SJCRH30 (cell line): Measurements from ENCODE around the gene PTCD2. TPM values are rescaled to one million over a fixed set of nuclear protein-coding genes. Genes with fewer than 3 reads are reported as not detected.
A peak's percentile ranks its signal among the peaks of the same experiment; 100 is the strongest.
"Not testable (repeated sequence)": the region's sequence is repeated elsewhere in the genome, so short reads cannot be mapped to it uniquely, and the experiment has no call there.

Experiments used
- DNase-seq, 2 experiments: peaks; one replicate each; pipeline ENCODE4 v3.0.0-alpha.2; 2015 to 2020
- H3K27ac ChIP-seq: fragments of 250-450 bp; sonication (Bioruptor Pico); 2 replicates; pipeline ENCODE4 v1.5.1; 2020; ENCODE audit warnings: mild to moderate bottlenecking, moderate library complexity
- H3K27me3 ChIP-seq: fragments of 250-450 bp; sonication (Bioruptor Pico); 2 replicates; pipeline ENCODE4 v1.5.1; 2020; ENCODE audit warnings: mild to moderate bottlenecking, moderate library complexity
- H3K36me3 ChIP-seq: fragments of 250-450 bp; sonication (Bioruptor Pico); 2 replicates; pipeline ENCODE4 v1.5.1; 2020; ENCODE audit warnings: mild to moderate bottlenecking, moderate library complexity
- H3K4me1 ChIP-seq: fragments of 250-450 bp; sonication (Bioruptor Pico); 2 replicates; pipeline ENCODE4 v1.5.1; 2020; ENCODE audit warnings: mild to moderate bottlenecking, moderate library complexity
- H3K4me3 ChIP-seq: fragments of 250-450 bp; sonication (Bioruptor Pico); 2 replicates; pipeline ENCODE4 v1.5.1; 2020; ENCODE audit warnings: mild to moderate bottlenecking, moderate library complexity
- H3K9me3 ChIP-seq: fragments of 250-450 bp; sonication (Bioruptor Pico); replicated peaks from 2 replicates; pipeline ENCODE4 v1.5.1; 2020; ENCODE audit warnings: mild to moderate bottlenecking, moderate library complexity
- total RNA-seq: library from RNA; depleted of rRNA; stranded (reverse); fragments of >200 nt; shearing (Covaris generic); gene quantifications from 2 replicates; pipeline ENCODE4 v1.2.3, GENCODE V29; 2014

Gene PTCD2
- total RNA-seq, 1 experiment from 2014 or later = 12.7 TPM

- peak overlapping the region; percentile 92 for H3K27ac ChIP-seq
- H3K9me3 ChIP-seq = no peaks in the 10 kb centered on the region
- H3K4me1 ChIP-seq = peaks cover 3% of the 10 kb centered on the region; the same call in 1 of the 2 replicates
- H3K4me3 ChIP-seq = peak overlapping the region; percentile 70
- H3K27me3 ChIP-seq = no peaks in the 10 kb centered on the region
- peaks cover 13% of the 10 kb centered on the region for H3K36me3 ChIP-seq
- DNase-seq = peak; percentile 98
These were observed 12.0 kb upstream of the PTCD2 start for GRCh38 chr5:72307968-72308852.

- DNase-seq = no peak
- H3K4me3 ChIP-seq = no peak overlapping the region
- no peaks in the 10 kb centered on the region for H3K9me3 ChIP-seq
- peak overlapping the region; percentile 92; the same call in 1 of the 2 replicates for H3K27ac ChIP-seq
- H3K36me3 ChIP-seq = peaks cover 14% of the 10 kb centered on the region
- H3K4me1 ChIP-seq = 0 out of 2 replicates have a peak, but pooled peaks cover 2% of the 10 kb centered on the region
- H3K27me3 ChIP-seq = no peaks in the 10 kb centered on the region
These were observed 11.4 kb upstream of the PTCD2 start for GRCh38 chr5:72308853-72309191.

- Histone ChIP-seq H3K27me3 (no peaks in the 10 kb centered on the region), H3K4me1 (0 out of 2 replicates have a peak, but pooled peaks cover 2% of the 10 kb centered on the region), H3K36me3 (peaks cover 16% of the 10 kb centered on the region), H3K9me3 (no peaks in the 10 kb centered on the region), H3K27ac (no peak overlapping the region), H3K4me3 (no peak overlapping the region)
- no peak for DNase-seq
These were observed 7.0 kb upstream of the PTCD2 start for GRCh38 chr5:72313141-72313540.

GRCh38 chr5:72314571-72315172 is 5.5 kb upstream of the PTCD2 start:
- H3K9me3 ChIP-seq = no peaks in the 10 kb centered on the region
- no peak overlapping the region for H3K27ac ChIP-seq
- H3K36me3 ChIP-seq = peaks cover 15% of the 10 kb centered on the region
- no peaks in the 10 kb centered on the region for H3K27me3 ChIP-seq
- DNase-seq = peak in 1 of 2 experiments; percentile 44
- no peak overlapping the region for H3K4me3 ChIP-seq
- no peaks in the 10 kb centered on the region for H3K4me1 ChIP-seq

- H3K9me3 ChIP-seq, H3K36me3 ChIP-seq, H3K27me3 ChIP-seq, H3K4me1 ChIP-seq: not testable (repeated sequence)
- Histone ChIP-seq H3K27ac (peak overlapping the region; percentile 62), H3K4me3 (peak overlapping the region; percentile 74)
- peak in 1 of 2 experiments; percentile 42 for DNase-seq
These were observed 668 bp upstream of the PTCD2 start for GRCh38 chr5:72319435-72319975.

- H3K36me3 ChIP-seq = peaks cover 14% of the 10 kb centered on the region; the same call in 1 of the 2 replicates
- no peaks in the 10 kb centered on the region for H3K9me3 ChIP-seq
- H3K27me3 ChIP-seq = no peaks in the 10 kb centered on the region
- DNase-seq = no peak
- no peaks in the 10 kb centered on the region for H3K4me1 ChIP-seq
- no peak overlapping the region for H3K27ac ChIP-seq
- no peak overlapping the region for H3K4me3 ChIP-seq
These were observed 4.1 kb downstream of the PTCD2 start for GRCh38 chr5:72324189-72324825.

- Histone ChIP-seq H3K36me3 (peaks cover 22% of the 10 kb centered on the region; the same call in 1 of the 2 replicates), H3K4me1 (no peaks in the 10 kb centered on the region), H3K27me3 (no peaks in the 10 kb centered on the region), H3K4me3 (no peak overlapping the region), H3K9me3 (no peaks in the 10 kb centered on the region), H3K27ac (no peak overlapping the region)
- no peak for DNase-seq
These were observed 5.6 kb downstream of the PTCD2 start for GRCh38 chr5:72325566-72326305.

- H3K4me3 ChIP-seq = no peak overlapping the region
- H3K9me3 ChIP-seq = no peaks in the 10 kb centered on the region
- no peaks in the 10 kb centered on the region for H3K4me1 ChIP-seq
- DNase-seq = no peak
- H3K36me3 ChIP-seq = peaks cover 22% of the 10 kb centered on the region; the same call in 1 of the 2 replicates
- no peaks in the 10 kb centered on the region for H3K27me3 ChIP-seq
- no peak overlapping the region for H3K27ac ChIP-seq
These were observed 6.1 kb downstream of the PTCD2 start for GRCh38 chr5:72326306-72326649.

GRCh38 chr5:72328172-72328571 is 8.0 kb downstream of the PTCD2 start:
- no peaks in the 10 kb centered on the region for H3K4me1 ChIP-seq
- no peaks in the 10 kb centered on the region for H3K27me3 ChIP-seq
- no peak for DNase-seq
- H3K9me3 ChIP-seq = no peaks in the 10 kb centered on the region
- no peak overlapping the region for H3K27ac ChIP-seq
- peaks cover 33% of the 10 kb centered on the region for H3K36me3 ChIP-seq
- H3K4me3 ChIP-seq = no peak overlapping the region

- Histone ChIP-seq H3K4me3 (no peak overlapping the region), H3K27me3 (no peaks in the 10 kb centered on the region), H3K36me3 (peaks cover 43% of the 10 kb centered on the region), H3K4me1 (no peaks in the 10 kb centered on the region), H3K9me3 (no peaks in the 10 kb centered on the region), H3K27ac (no peak overlapping the region)
- DNase-seq = no peak
These were observed 10.5 kb downstream of the PTCD2 start for GRCh38 chr5:72330712-72331111.

- no peaks in the 10 kb centered on the region for H3K27me3 ChIP-seq
- no peak for DNase-seq
- H3K27ac ChIP-seq = no peak overlapping the region
- H3K4me3 ChIP-seq = no peak overlapping the region
- peaks cover 37% of the 10 kb centered on the region for H3K36me3 ChIP-seq
- H3K9me3 ChIP-seq = no peaks in the 10 kb centered on the region
- H3K4me1 ChIP-seq = no peaks in the 10 kb centered on the region
These were observed 17.0 kb downstream of the PTCD2 start for GRCh38 chr5:72337159-72337558.

- no peaks in the 10 kb centered on the region for H3K27me3 ChIP-seq
- peaks cover 36% of the 10 kb centered on the region for H3K36me3 ChIP-seq
- no peaks in the 10 kb centered on the region for H3K4me1 ChIP-seq
- DNase-seq = no peak
- no peaks in the 10 kb centered on the region for H3K9me3 ChIP-seq
- no peak overlapping the region for H3K4me3 ChIP-seq
- no peak overlapping the region for H3K27ac ChIP-seq
These were observed 18.6 kb downstream of the PTCD2 start for GRCh38 chr5:72338689-72339209.

GRCh38 chr5:72346398-72346797 is 26.2 kb downstream of the PTCD2 start:
- H3K27ac ChIP-seq = no peak overlapping the region
- no peak for DNase-seq

GRCh38 chr5:72347801-72348308 is 27.7 kb downstream of the PTCD2 start:
- no peaks in the 10 kb centered on the region for H3K9me3 ChIP-seq
- no peak overlapping the region for H3K27ac ChIP-seq
- H3K4me1 ChIP-seq = no peaks in the 10 kb centered on the region
- no peak for DNase-seq
- H3K27me3 ChIP-seq = no peaks in the 10 kb centered on the region
- no peak overlapping the region for H3K4me3 ChIP-seq
- H3K36me3 ChIP-seq = peaks cover 13% of the 10 kb centered on the region

More at GRCh38 chr5:72346398-72346797, 26.2 kb downstream of the PTCD2 start:
- Histone ChIP-seq H3K36me3 (peaks cover 16% of the 10 kb centered on the region), H3K27me3 (no peaks in the 10 kb centered on the region), H3K4me1 (no peaks in the 10 kb centered on the region), H3K4me3 (no peak overlapping the region), H3K9me3 (no peaks in the 10 kb centered on the region)
